Loucy (cell line): Measurements from ENCODE around the gene SLC22A15.

Source experiments
- H2AFZ ChIP-seq: fragments of 200-600 bp; sonication (generic); 2 replicates; pipeline ENCODE4 v1.6.0; 2016; ENCODE audit warnings: antibody characterized with exemption, mild to moderate bottlenecking, low read length, moderate library complexity
- H3F3A ChIP-seq: fragments of 200-600 bp; 2 replicates; pipeline ENCODE4 v1.6.0; 2016; ENCODE audit warnings: antibody characterized with exemption, low read depth, mild to moderate bottlenecking
- H3K27me3 ChIP-seq: fragments of 200-600 bp; sonication (generic); 2 replicates; pipeline ENCODE4 v1.6.1; 2014; ENCODE audit warnings: low read length, mild to moderate bottlenecking; ENCODE audit not compliant: insufficient read depth, poor library complexity, severe bottlenecking
- H3K36me3 ChIP-seq: fragments of 200-600 bp; sonication (generic); 2 replicates; pipeline ENCODE4 v1.6.1; 2016; ENCODE audit warnings: low read length; ENCODE audit not compliant: insufficient read depth
- H3K4me1 ChIP-seq: fragments of 200-600 bp; sonication (generic); 2 replicates; pipeline ENCODE4 v1.5.1; 2014; ENCODE audit warnings: low read length, mild to moderate bottlenecking; ENCODE audit not compliant: insufficient read depth, poor library complexity, severe bottlenecking
- H3K4me2 ChIP-seq: fragments of 200-600 bp; sonication (generic); 2 replicates; pipeline ENCODE4 v1.6.0; 2014; ENCODE audit warnings: antibody characterized with exemption, low read length, low read depth, mild to moderate bottlenecking; ENCODE audit not compliant: poor library complexity, severe bottlenecking
- H3K4me3 ChIP-seq: fragments of 200-600 bp; sonication (generic); 2 replicates; pipeline ENCODE4 v1.5.1; 2014; ENCODE audit warnings: low read length, mild to moderate bottlenecking, mixed read lengths; ENCODE audit not compliant: poor library complexity, severe bottlenecking
- H3K79me2 ChIP-seq: fragments of 200-600 bp; sonication (generic); 2 replicates; pipeline ENCODE4 v1.6.1; 2014; ENCODE audit warnings: low read length; ENCODE audit not compliant: insufficient read depth
- H3K9ac ChIP-seq: fragments of 200-600 bp; sonication (generic); 2 replicates; pipeline ENCODE4 v1.6.0; 2014; ENCODE audit warnings: mild to moderate bottlenecking, low read depth, low read length, moderate library complexity; ENCODE audit not compliant: poor library complexity, severe bottlenecking
- H3K9me2 ChIP-seq: fragments of 200-600 bp; sonication (generic); replicated peaks from 2 replicates; pipeline ENCODE4 v1.6.1; 2016; ENCODE audit warnings: low read depth, low read length, mixed read lengths
- H3K9me3 ChIP-seq: fragments of 200-600 bp; sonication (generic); 2 replicates; pipeline ENCODE4 v1.6.1; 2014; ENCODE audit warnings: mild to moderate bottlenecking, antibody characterized with exemption, low read length, low read depth; ENCODE audit not compliant: insufficient read depth
- H4K20me1 ChIP-seq: fragments of 200-600 bp; sonication (generic); 2 replicates; pipeline ENCODE4 v1.6.0; 2014; ENCODE audit warnings: antibody characterized with exemption, low read length, mild to moderate bottlenecking; ENCODE audit not compliant: insufficient read depth, poor library complexity, severe bottlenecking
- EZH2phosphoT487 ChIP-seq: fragments of 200-600 bp; IDR thresholded peaks from 2 replicates; pipeline ENCODE4 v1.6.1; 2018; ENCODE audit warnings: antibody characterized with exemption, mild to moderate bottlenecking, moderate library complexity, borderline replicate concordance
- TF ChIP-seq, protein P1 (sequence below): fragments of 200-600 bp; sonication (generic); conservative IDR thresholded peaks from 2 replicates; pipeline ENCODE4 v1.5.1; 2014; ENCODE audit warnings: mild to moderate bottlenecking, antibody characterized with exemption, low read length

Gene SLC22A15

DNA sequence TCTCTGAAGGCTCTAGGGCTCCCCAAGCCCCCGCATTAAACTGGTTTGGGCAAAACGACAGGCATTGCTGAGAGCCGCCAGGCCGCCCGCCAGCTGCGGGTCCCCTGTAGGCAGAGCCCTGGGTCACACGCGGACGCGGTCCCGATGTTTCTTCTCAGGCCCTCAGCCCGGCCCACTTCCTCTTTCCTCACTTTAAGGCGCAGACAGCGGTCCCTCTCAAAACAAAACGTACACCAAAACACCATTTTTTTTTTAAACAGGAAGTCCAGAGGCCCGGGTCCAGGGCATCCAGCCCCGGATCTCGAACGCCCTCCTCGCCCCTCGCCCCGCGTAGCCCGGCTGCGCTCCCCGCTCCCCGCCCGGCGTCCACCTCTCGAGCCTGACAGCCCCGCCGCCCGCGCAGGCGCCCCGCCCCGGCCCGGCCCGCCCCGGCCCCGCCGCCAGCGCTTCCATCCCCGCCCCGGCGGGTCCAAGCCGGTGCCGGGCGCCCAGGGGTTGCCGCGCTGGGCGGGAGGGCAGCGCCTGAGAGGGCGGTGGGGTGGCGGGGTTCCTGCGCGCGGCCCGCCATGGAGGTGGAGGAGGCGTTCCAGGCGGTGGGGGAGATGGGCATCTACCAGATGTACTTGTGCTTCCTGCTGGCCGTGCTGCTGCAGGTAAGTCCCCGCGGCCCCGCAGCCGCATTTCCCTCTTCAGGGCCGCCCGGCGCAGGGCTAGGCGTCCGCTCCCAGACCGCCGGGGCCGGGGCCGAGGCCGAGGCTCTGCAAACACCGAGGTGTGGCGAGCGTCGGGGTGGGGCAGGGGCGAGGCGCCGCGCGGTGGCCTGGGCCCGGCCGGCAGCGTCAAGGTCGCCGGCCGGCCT is at the start of gene SLC22A15:
TSS of gene SLC22A15 (plus strand) at position 452 of the 859 bp plus-strand sequence. CDS start at position 567, 115 bp downstream.
- peaks cover 7% of the 10 kb centered on the region for H3K4me1 ChIP-seq
- H3K4me3 ChIP-seq = no peak within 1 kb of the TSS
- no peak within 1 kb of the TSS for H2AFZ ChIP-seq
- no peaks in the 10 kb centered on the region for H3K36me3 ChIP-seq
- H3K9me3 ChIP-seq = no peaks in the 10 kb centered on the region
- no peaks in the 10 kb centered on the region for H3K27me3 ChIP-seq
- no peak within 1 kb of the TSS for H3K4me2 ChIP-seq
- H3K9me2 ChIP-seq = no peaks in the 10 kb centered on the region
- H3K9ac ChIP-seq = no peak within 1 kb of the TSS
- TF ChIP-seq, protein P1, sequence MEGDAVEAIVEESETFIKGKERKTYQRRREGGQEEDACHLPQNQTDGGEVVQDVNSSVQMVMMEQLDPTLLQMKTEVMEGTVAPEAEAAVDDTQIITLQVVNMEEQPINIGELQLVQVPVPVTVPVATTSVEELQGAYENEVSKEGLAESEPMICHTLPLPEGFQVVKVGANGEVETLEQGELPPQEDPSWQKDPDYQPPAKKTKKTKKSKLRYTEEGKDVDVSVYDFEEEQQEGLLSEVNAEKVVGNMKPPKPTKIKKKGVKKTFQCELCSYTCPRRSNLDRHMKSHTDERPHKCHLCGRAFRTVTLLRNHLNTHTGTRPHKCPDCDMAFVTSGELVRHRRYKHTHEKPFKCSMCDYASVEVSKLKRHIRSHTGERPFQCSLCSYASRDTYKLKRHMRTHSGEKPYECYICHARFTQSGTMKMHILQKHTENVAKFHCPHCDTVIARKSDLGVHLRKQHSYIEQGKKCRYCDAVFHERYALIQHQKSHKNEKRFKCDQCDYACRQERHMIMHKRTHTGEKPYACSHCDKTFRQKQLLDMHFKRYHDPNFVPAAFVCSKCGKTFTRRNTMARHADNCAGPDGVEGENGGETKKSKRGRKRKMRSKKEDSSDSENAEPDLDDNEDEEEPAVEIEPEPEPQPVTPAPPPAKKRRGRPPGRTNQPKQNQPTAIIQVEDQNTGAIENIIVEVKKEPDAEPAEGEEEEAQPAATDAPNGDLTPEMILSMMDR = no peak
- no peak for TF ChIP-seq EZH2phosphoT487
- no peaks in the 10 kb centered on the region for H4K20me1 ChIP-seq
- H3F3A ChIP-seq = no peaks in the 10 kb centered on the region
- no peaks in the 10 kb centered on the region for H3K79me2 ChIP-seq

DNA sequence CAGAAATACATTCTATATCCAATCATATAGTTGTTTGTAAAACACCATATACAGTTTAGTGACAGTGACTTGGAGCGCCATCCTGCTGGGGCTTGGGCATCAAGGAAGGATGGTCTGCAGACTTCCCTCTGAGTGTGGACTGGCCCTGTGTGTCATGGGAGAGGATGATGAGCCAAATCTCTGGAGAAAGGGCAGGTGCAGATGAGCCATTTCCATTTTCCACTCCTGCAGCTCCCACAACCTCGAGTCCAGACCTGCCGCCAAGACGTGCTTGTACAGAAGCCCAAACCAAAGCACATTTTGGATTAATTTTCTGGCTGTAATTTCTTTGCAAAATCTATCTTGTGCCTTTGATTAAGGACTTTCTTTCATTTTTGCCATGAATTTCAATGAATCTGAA is 48.3 kb upstream of the SLC22A15 start:
- no peaks in the 10 kb centered on the region for H3K27me3 ChIP-seq
- no peak overlapping the region for H3K4me3 ChIP-seq
- TF ChIP-seq, protein P1 = no peak
- no peak for TF ChIP-seq EZH2phosphoT487
- H4K20me1 ChIP-seq = no peaks in the 10 kb centered on the region
- H3K9me3 ChIP-seq = no peaks in the 10 kb centered on the region
- H3K36me3 ChIP-seq = no peaks in the 10 kb centered on the region
- H3K4me2 ChIP-seq = no peak overlapping the region
- H3K4me1 ChIP-seq = peaks cover 38% of the 10 kb centered on the region
- H3K9ac ChIP-seq = no peak overlapping the region
- H3F3A ChIP-seq = no peaks in the 10 kb centered on the region
- H3K9me2 ChIP-seq = no peaks in the 10 kb centered on the region
- no peaks in the 10 kb centered on the region for H3K79me2 ChIP-seq
- no peak overlapping the region for H2AFZ ChIP-seq

GRCh38 chr1:115929881-115930280 is 46.4 kb upstream of the SLC22A15 start:
- TF ChIP-seq EZH2phosphoT487 = no peak
- TF ChIP-seq, protein P1 = no peak
- Histone ChIP-seq H3K4me2 (no peak overlapping the region), H3K9me2 (no peaks in the 10 kb centered on the region), H3K79me2 (no peaks in the 10 kb centered on the region), H3K9me3 (no peaks in the 10 kb centered on the region), H2AFZ (peak overlapping the region; percentile 64), H3K4me1 (peaks cover 19% of the 10 kb centered on the region), H3K4me3 (no peak overlapping the region), H3K27me3 (no peaks in the 10 kb centered on the region), H3K36me3 (no peaks in the 10 kb centered on the region), H3K9ac (no peak overlapping the region), H3F3A (no peaks in the 10 kb centered on the region), H4K20me1 (no peaks in the 10 kb centered on the region)
